Measurements from ENCODE around the gene CCDC102B.

- TF ChIP-seq CTCF (IDR thresholded peaks at IDR 0.05; ENCODE audit: insufficient read depth, low read length, poor library complexity, severe bottlenecking) (no peak), EZH2phosphoT487 (conservative IDR thresholded peaks at IDR 0.05; ENCODE audit: low read length) (no peak)
These were observed 25.0 kb downstream of the CCDC102B start for GRCh38 chr18:68822926-68823325.

Measured in SU-DHL-6 (cell line).